ENCODE measurements around the gene HOMER2. TPM values are rescaled to one million over a fixed set of nuclear protein-coding genes. Genes with fewer than 3 reads are reported as not detected.

The HOMER2 gene
- total RNA-seq, 1 donor from 2014 or later, result 12.2 TPM

DNA sequence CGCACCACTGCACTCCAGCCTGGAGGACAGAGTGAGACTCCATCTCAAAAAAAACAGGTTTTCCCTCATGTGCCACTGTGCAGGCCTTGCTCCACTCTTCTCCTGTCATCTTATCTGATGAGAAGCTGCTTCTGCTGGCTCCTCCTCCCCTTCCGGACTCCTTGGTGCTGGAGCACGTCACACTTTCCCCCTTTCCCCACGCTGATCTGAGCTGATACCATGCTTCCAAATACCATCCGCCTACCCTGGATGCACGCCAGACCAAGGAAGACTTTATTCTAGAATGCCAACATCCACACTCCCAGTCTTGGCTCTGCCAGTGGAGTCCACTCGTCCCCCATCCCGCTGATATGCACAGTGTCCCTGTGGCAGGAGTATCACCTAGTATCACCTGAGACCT lies 31.3 kb downstream of the HOMER2 start:
- peaks cover 18% of the 10 kb centered on the region for H3K27me3 Mint-ChIP-seq (ENCODE audit: low read depth, unreplicated experiment)
- H3K79me2 ChIP-seq (ENCODE audit: insufficient read depth, low read length), result no peaks in the 10 kb centered on the region
- no peak overlapping the region for H3K27ac ChIP-seq (ENCODE audit: low read depth, low read length)
- no peaks in the 10 kb centered on the region for H3K4me1 Mint-ChIP-seq (ENCODE audit: low read depth, unreplicated experiment)
- H3K9me3 ChIP-seq (ENCODE audit: insufficient read depth, low read depth, low read length), result no peaks in the 10 kb centered on the region
- no peak for FAIRE-seq
- DNase-seq (ENCODE audit: low read depth), result no peak
- H2AFZ ChIP-seq (ENCODE audit: low read depth, low read length), result no peak overlapping the region
- no peaks in the 10 kb centered on the region for H3K9me3 Mint-ChIP-seq (ENCODE audit: unreplicated experiment)
- no peak overlapping the region for H3K4me2 ChIP-seq (ENCODE audit: low read length)
- no peaks in the 10 kb centered on the region for H4K20me1 ChIP-seq (ENCODE audit: insufficient read depth, low read length)
- H3K27me3 ChIP-seq (ENCODE audit: insufficient read depth, low read length), result no peaks in the 10 kb centered on the region
- H3K4me3 ChIP-seq (ENCODE audit: insufficient read depth, low read depth, low read length), result no peak overlapping the region
- H3K36me3 ChIP-seq (ENCODE audit: insufficient read depth, low read length), result no peaks in the 10 kb centered on the region
- no peaks in the 10 kb centered on the region for H3K4me1 ChIP-seq (ENCODE audit: insufficient read depth, low read length)
- H3K4me3 Mint-ChIP-seq (ENCODE audit: unreplicated experiment), result no peak overlapping the region
- peaks cover 14% of the 10 kb centered on the region for H3K36me3 Mint-ChIP-seq (ENCODE audit: low read depth, unreplicated experiment)
- no peak overlapping the region for H3K27ac Mint-ChIP-seq (ENCODE audit: unreplicated experiment)
- no peak overlapping the region for H3K9ac ChIP-seq (ENCODE audit: low read length)
- TF ChIP-seq, protein P1, sequence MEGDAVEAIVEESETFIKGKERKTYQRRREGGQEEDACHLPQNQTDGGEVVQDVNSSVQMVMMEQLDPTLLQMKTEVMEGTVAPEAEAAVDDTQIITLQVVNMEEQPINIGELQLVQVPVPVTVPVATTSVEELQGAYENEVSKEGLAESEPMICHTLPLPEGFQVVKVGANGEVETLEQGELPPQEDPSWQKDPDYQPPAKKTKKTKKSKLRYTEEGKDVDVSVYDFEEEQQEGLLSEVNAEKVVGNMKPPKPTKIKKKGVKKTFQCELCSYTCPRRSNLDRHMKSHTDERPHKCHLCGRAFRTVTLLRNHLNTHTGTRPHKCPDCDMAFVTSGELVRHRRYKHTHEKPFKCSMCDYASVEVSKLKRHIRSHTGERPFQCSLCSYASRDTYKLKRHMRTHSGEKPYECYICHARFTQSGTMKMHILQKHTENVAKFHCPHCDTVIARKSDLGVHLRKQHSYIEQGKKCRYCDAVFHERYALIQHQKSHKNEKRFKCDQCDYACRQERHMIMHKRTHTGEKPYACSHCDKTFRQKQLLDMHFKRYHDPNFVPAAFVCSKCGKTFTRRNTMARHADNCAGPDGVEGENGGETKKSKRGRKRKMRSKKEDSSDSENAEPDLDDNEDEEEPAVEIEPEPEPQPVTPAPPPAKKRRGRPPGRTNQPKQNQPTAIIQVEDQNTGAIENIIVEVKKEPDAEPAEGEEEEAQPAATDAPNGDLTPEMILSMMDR (IDR thresholded peaks at IDR 0.05; ENCODE audit: insufficient read depth, low read depth, low read length), result no peak
- TF ChIP-seq EZH2 (IDR thresholded peaks at IDR 0.05; ENCODE audit: insufficient read depth, low read length), result no peak

- Mint-ChIP-seq H3K4me1 (ENCODE audit: low read depth, unreplicated experiment) (no peaks in the 10 kb centered on the region), H3K9me3 (ENCODE audit: unreplicated experiment) (no peaks in the 10 kb centered on the region), H3K27ac (ENCODE audit: unreplicated experiment) (no peak overlapping the region), H3K4me3 (ENCODE audit: unreplicated experiment) (no peak overlapping the region), H3K36me3 (ENCODE audit: low read depth, unreplicated experiment) (peaks cover 5% of the 10 kb centered on the region), H3K27me3 (ENCODE audit: low read depth, unreplicated experiment) (peaks cover 9% of the 10 kb centered on the region)
- Histone ChIP-seq H3K36me3 (ENCODE audit: insufficient read depth, low read length) (no peaks in the 10 kb centered on the region), H2AFZ (ENCODE audit: low read depth, low read length) (no peak overlapping the region), H3K79me2 (ENCODE audit: insufficient read depth, low read length) (no peaks in the 10 kb centered on the region), H3K27ac (ENCODE audit: low read depth, low read length) (no peak overlapping the region), H3K27me3 (ENCODE audit: insufficient read depth, low read length) (no peaks in the 10 kb centered on the region), H3K4me1 (ENCODE audit: insufficient read depth, low read length) (no peaks in the 10 kb centered on the region), H4K20me1 (ENCODE audit: insufficient read depth, low read length) (no peaks in the 10 kb centered on the region), H3K9me3 (ENCODE audit: insufficient read depth, low read depth, low read length) (no peaks in the 10 kb centered on the region), H3K4me3 (ENCODE audit: insufficient read depth, low read depth, low read length) (no peak overlapping the region), H3K9ac (ENCODE audit: low read length) (no peak overlapping the region), H3K4me2 (ENCODE audit: low read length) (no peak overlapping the region)
- FAIRE-seq (no peak), DNase-seq (ENCODE audit: low read depth) (no peak)
- TF ChIP-seq EZH2 (IDR thresholded peaks at IDR 0.05; ENCODE audit: insufficient read depth, low read length), result no peak
- TF ChIP-seq, protein P1 (IDR thresholded peaks at IDR 0.05; ENCODE audit: insufficient read depth, low read depth, low read length), result no peak
These were observed 33.2 kb downstream of the HOMER2 start for GRCh38 chr15:82919231-82919886.

- Mint-ChIP-seq H3K4me1 (ENCODE audit: low read depth, unreplicated experiment) (no peaks in the 10 kb centered on the region), H3K27ac (ENCODE audit: unreplicated experiment) (no peak overlapping the region), H3K27me3 (ENCODE audit: low read depth, unreplicated experiment) (peaks cover 6% of the 10 kb centered on the region), H3K9me3 (ENCODE audit: unreplicated experiment) (no peaks in the 10 kb centered on the region), H3K36me3 (ENCODE audit: low read depth, unreplicated experiment) (peaks cover 5% of the 10 kb centered on the region), H3K4me3 (ENCODE audit: unreplicated experiment) (no peak overlapping the region)
- H3K4me2 ChIP-seq (ENCODE audit: low read length), result no peak overlapping the region
- TF ChIP-seq, protein P1 (IDR thresholded peaks at IDR 0.05; ENCODE audit: insufficient read depth, low read depth, low read length), result no peak
- TF ChIP-seq EZH2 (IDR thresholded peaks at IDR 0.05; ENCODE audit: insufficient read depth, low read length), result no peak
- no peaks in the 10 kb centered on the region for H3K27me3 ChIP-seq (ENCODE audit: insufficient read depth, low read length)
- no peaks in the 10 kb centered on the region for H4K20me1 ChIP-seq (ENCODE audit: insufficient read depth, low read length)
- FAIRE-seq (no peak), DNase-seq (ENCODE audit: low read depth) (no peak)
- H3K9ac ChIP-seq (ENCODE audit: low read length), result no peak overlapping the region
- H3K79me2 ChIP-seq (ENCODE audit: insufficient read depth, low read length), result no peaks in the 10 kb centered on the region
- H3K4me1 ChIP-seq (ENCODE audit: insufficient read depth, low read length), result no peaks in the 10 kb centered on the region
- H3K4me3 ChIP-seq (ENCODE audit: insufficient read depth, low read depth, low read length), result no peak overlapping the region
- H3K9me3 ChIP-seq (ENCODE audit: insufficient read depth, low read depth, low read length), result no peaks in the 10 kb centered on the region
- no peaks in the 10 kb centered on the region for H3K36me3 ChIP-seq (ENCODE audit: insufficient read depth, low read length)
- no peak overlapping the region for H3K27ac ChIP-seq (ENCODE audit: low read depth, low read length)
- H2AFZ ChIP-seq (ENCODE audit: low read depth, low read length), result no peak overlapping the region
These were observed 33.8 kb downstream of the HOMER2 start for GRCh38 chr15:82918607-82919230.
